Fibroblast of lung (primary cell): Measurements from ENCODE around the gene YBX1. TPM values are rescaled to one million over a fixed set of nuclear protein-coding genes. Genes with fewer than 3 reads are reported as not detected.
"Not testable (repeated sequence)": the region's sequence is repeated elsewhere in the genome, so short reads cannot be mapped to it uniquely, and the experiment has no call there.

ENCODE experiments used
- DNase-seq, 2 donors: peaks; one replicate each; pipeline versions ENCODE4 v3.0.0 to v3.0.0-alpha.2; 2010; ENCODE audit warnings: low read depth in 2 of 2
- H2AFZ ChIP-seq: 2 replicates; pipeline ENCODE4 v1.5.1; 2012; ENCODE audit warnings: low read length, control low read depth, inconsistent platforms
- H3K27ac ChIP-seq: 2 replicates; pipeline ENCODE4 v1.5.1; 2011; ENCODE audit warnings: low read length, control low read depth; ENCODE audit not compliant: insufficient read depth
- H3K27me3 ChIP-seq: 2 replicates; pipeline ENCODE4 v1.5.1; 2011; ENCODE audit warnings: mild to moderate bottlenecking, low read length; ENCODE audit not compliant: control insufficient read depth, insufficient read depth
- H3K36me3 ChIP-seq: 2 replicates; pipeline ENCODE4 v1.5.1; 2011; ENCODE audit warnings: low read length; ENCODE audit not compliant: control insufficient read depth, insufficient read depth
- H3K4me1 ChIP-seq: 2 replicates; pipeline ENCODE4 v1.5.1; 2011; ENCODE audit warnings: low read length; ENCODE audit not compliant: control insufficient read depth, insufficient read depth; ENCODE audit errors: extremely low read depth
- H3K4me2 ChIP-seq: 2 replicates; pipeline ENCODE4 v1.5.1; 2011; ENCODE audit warnings: low read length, control low read depth; ENCODE audit not compliant: insufficient read depth; ENCODE audit errors: extremely low read depth
- H3K4me3 ChIP-seq, 4 experiments: fragments of 200-600 bp in 1 of 4; sonication (generic) in 1 of 4; replicated peaks in 1 of 4; 2 replicates each; pipeline ENCODE4 v1.5.1; 2011 to 2016; ENCODE audit warnings: low read length in 4 of 4, low read depth in 3 of 4, mild to moderate bottlenecking in 3 of 4, control low read depth in 2 of 4, inconsistent platforms in 1 of 4, mixed read lengths in 1 of 4; ENCODE audit not compliant: insufficient read depth in 1 of 4; ENCODE audit errors: control extremely low read depth in 1 of 4
- H3K79me2 ChIP-seq: 2 replicates; pipeline ENCODE4 v1.5.1; 2012; ENCODE audit warnings: mild to moderate bottlenecking, low read length, inconsistent platforms; ENCODE audit not compliant: control insufficient read depth, insufficient read depth
- H3K9ac ChIP-seq: 2 replicates; pipeline ENCODE4 v1.5.1; 2011; ENCODE audit warnings: mild to moderate bottlenecking, low read length, control low read depth; ENCODE audit not compliant: insufficient read depth
- H3K9me3 ChIP-seq: 2 replicates; pipeline ENCODE4 v1.5.1; 2012; ENCODE audit warnings: low read depth, low read length; ENCODE audit not compliant: control insufficient read depth, insufficient read depth
- H4K20me1 ChIP-seq: 2 replicates; pipeline ENCODE4 v1.5.1; 2011; ENCODE audit warnings: low read length; ENCODE audit not compliant: control insufficient read depth, insufficient read depth; ENCODE audit errors: extremely low read depth
- EZH2 ChIP-seq: IDR thresholded peaks from 2 replicates; pipeline ENCODE4 v1.5.1; 2012; ENCODE audit warnings: low read length, control low read depth, mild to moderate bottlenecking; ENCODE audit errors: missing control alignments
- polyA plus RNA-seq, 2 donors: library from polyadenylated mRNA; depleted of rRNA in 1 of 2; stranded (reverse) in 1 of 2; unstranded in 1 of 2; fragments of >200 nt; gene quantifications; 2 replicates each; pipeline ENCODE4 v1.2.1, GENCODE V29; 2011 to 2012; ENCODE audit warnings: missing spikeins in 1 of 2
- total RNA-seq: library from RNA; depleted of rRNA; stranded (reverse); fragments of >200 nt; gene quantifications from 2 replicates; pipeline ENCODE4 v1.2.1, GENCODE V29; 2014
- TF ChIP-seq, protein P1 (sequence below), 2 donors: IDR thresholded peaks in 1 of 2; conservative IDR thresholded peaks in 1 of 2; 1 replicate in 1 of 2; 2 replicates in 1 of 2; pipeline ENCODE4 v1.5.1; 2011 to 2012; ENCODE audit warnings: low read length in 2 of 2, control low read depth in 1 of 2, inconsistent platforms in 1 of 2, low read depth in 1 of 2, mild to moderate bottlenecking in 1 of 2

The YBX1 gene
- total and polyA plus RNA-seq, 2 donors (not counting 1 experiment from before 2014, with no cell fraction given): 795 to 799 TPM

DNA sequence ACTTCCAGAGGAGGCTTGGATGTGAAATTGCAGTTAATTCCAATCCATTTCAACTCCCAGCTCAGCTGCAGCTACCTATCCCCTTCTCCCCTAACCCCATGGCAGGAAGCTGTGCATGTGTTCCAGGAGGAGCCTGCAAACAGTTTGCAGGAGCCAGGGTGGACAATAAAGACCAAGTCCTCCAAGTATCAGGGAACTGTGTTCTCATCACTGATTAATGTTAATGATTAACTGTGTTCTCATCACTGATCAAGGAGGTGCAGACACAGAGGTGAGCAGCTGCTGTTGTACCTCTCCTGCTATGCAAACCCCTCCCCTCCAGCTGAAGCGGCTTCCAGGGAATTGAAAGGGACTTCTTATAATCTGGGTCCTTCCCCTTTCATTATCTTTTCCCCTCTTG is 38.6 kb downstream of the YBX1 start:
- Histone ChIP-seq H4K20me1 (no peaks in the 10 kb centered on the region), H3K4me2 (no peak overlapping the region), H3K27ac (no peak overlapping the region), H3K4me1 (no peaks in the 10 kb centered on the region), H3K36me3 (peaks cover under 1% of the 10 kb centered on the region), H2AFZ (no peak overlapping the region), H3K79me2 (no peaks in the 10 kb centered on the region), H3K9ac (no peak overlapping the region), H3K27me3 (no peaks in the 10 kb centered on the region), H3K4me3 (no peak overlapping the region), H3K9me3 (no peaks in the 10 kb centered on the region)
- DNase-seq: no peak
- TF ChIP-seq, protein P1, sequence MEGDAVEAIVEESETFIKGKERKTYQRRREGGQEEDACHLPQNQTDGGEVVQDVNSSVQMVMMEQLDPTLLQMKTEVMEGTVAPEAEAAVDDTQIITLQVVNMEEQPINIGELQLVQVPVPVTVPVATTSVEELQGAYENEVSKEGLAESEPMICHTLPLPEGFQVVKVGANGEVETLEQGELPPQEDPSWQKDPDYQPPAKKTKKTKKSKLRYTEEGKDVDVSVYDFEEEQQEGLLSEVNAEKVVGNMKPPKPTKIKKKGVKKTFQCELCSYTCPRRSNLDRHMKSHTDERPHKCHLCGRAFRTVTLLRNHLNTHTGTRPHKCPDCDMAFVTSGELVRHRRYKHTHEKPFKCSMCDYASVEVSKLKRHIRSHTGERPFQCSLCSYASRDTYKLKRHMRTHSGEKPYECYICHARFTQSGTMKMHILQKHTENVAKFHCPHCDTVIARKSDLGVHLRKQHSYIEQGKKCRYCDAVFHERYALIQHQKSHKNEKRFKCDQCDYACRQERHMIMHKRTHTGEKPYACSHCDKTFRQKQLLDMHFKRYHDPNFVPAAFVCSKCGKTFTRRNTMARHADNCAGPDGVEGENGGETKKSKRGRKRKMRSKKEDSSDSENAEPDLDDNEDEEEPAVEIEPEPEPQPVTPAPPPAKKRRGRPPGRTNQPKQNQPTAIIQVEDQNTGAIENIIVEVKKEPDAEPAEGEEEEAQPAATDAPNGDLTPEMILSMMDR (conservative IDR thresholded peaks at IDR 0.05 in 1 of 2, IDR thresholded peaks at IDR 0.05 in 1 of 2; ENCODE audit: low read depth in 1 of 2, low read length in 2 of 2): no peak
- TF ChIP-seq EZH2: no peak

DNA sequence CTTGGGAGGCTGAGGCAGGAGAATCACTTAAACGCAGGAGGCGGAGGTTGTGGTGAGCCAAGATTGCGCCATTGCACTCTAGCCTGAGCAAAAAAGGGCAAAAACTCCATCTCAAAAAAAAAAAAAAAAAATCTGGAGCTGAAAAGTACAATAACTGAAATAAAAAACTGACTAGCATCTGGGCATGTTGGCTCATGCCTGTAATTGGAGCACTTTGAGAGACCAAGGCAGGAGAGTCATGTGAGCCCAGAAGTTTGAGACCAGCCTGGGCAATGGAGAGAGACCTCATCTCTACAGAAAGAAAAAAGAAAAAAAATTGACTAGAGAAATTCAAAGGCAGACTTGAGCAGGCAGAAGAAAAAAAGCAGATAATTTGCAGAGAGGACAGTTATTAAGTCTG is 39.7 kb downstream of the YBX1 start:
- TF ChIP-seq, protein P1 (conservative IDR thresholded peaks at IDR 0.05 in 1 of 2, IDR thresholded peaks at IDR 0.05 in 1 of 2; ENCODE audit: low read depth in 1 of 2, low read length in 2 of 2): no peak
- TF ChIP-seq EZH2: no peak
- Histone ChIP-seq H4K20me1 (no peaks in the 10 kb centered on the region), H3K79me2 (no peaks in the 10 kb centered on the region), H3K4me2 (no peak overlapping the region), H3K9ac (no peak overlapping the region), H3K36me3 (no peaks in the 10 kb centered on the region), H3K27ac (no peak overlapping the region), H3K27me3 (no peaks in the 10 kb centered on the region), H2AFZ (no peak overlapping the region), H3K9me3 (no peaks in the 10 kb centered on the region), H3K4me1 (no peaks in the 10 kb centered on the region), H3K4me3 (no peak overlapping the region)
- DNase-seq: no peak

- DNase-seq, H3K27ac ChIP-seq, H3K4me1 ChIP-seq: not testable (repeated sequence)
These were observed 40.2 kb downstream of the YBX1 start for GRCh38 chr1:42722403-42722802.

More at GRCh38 chr1:42722403-42722802, 40.2 kb downstream of the YBX1 start:
- H4K20me1 ChIP-seq, H3K4me2 ChIP-seq, H3K27me3 ChIP-seq, H3K4me3 ChIP-seq, H3K9me3 ChIP-seq, H2AFZ ChIP-seq, H3K9ac ChIP-seq, H3K36me3 ChIP-seq, H3K79me2 ChIP-seq: not testable (repeated sequence)
